Measurements from ENCODE around the gene RNU1-3.
"Not testable (repeated sequence)": the region's sequence is repeated elsewhere in the genome, so short reads cannot be mapped to it uniquely, and the experiment has no call there.

Gene RNU1-3

GRCh38 chr1:16666502-16667413 lies at the start of gene RNU1-3:
TSS of gene RNU1-3 (minus strand) at chr1:16666948.
- not testable (repeated sequence) for DNase-seq

GRCh38 chr1:16713480-16713879 lies 46.7 kb upstream of the RNU1-3 start:
- DNase-seq: not testable (repeated sequence)

GRCh38 chr1:16712984-16713383 lies 46.2 kb upstream of the RNU1-3 start:
- DNase-seq: not testable (repeated sequence)

GRCh38 chr1:16712582-16712981 lies 45.8 kb upstream of the RNU1-3 start:
- not testable (repeated sequence) for DNase-seq

GRCh38 chr1:16712131-16712530 lies 45.4 kb upstream of the RNU1-3 start:
- not testable (repeated sequence) for DNase-seq

GRCh38 chr1:16710618-16711017 lies 43.9 kb upstream of the RNU1-3 start:
- DNase-seq: not testable (repeated sequence)

- peak; percentile 87 for DNase-seq
Observed at GRCh38 chr1:16709659-16710087, 42.9 kb upstream of the RNU1-3 start.

GRCh38 chr1:16708704-16709103 lies 42.0 kb upstream of the RNU1-3 start:
- DNase-seq: not testable (repeated sequence)

- DNase-seq: not testable (repeated sequence)
Observed at GRCh38 chr1:16707130-16708093, 40.7 kb upstream of the RNU1-3 start.

- DNase-seq: not testable (repeated sequence)
Observed at GRCh38 chr1:16706302-16706701, 39.6 kb upstream of the RNU1-3 start.

GRCh38 chr1:16704502-16705100 lies 37.9 kb upstream of the RNU1-3 start:
- DNase-seq: not testable (repeated sequence)

- DNase-seq: not testable (repeated sequence)
Observed at GRCh38 chr1:16704076-16704475, 37.3 kb upstream of the RNU1-3 start.

- DNase-seq: peak; percentile 31
Observed at GRCh38 chr1:16703602-16704001, 36.9 kb upstream of the RNU1-3 start.

GRCh38 chr1:16703141-16703540 lies 36.4 kb upstream of the RNU1-3 start:
- not testable (repeated sequence) for DNase-seq

- not testable (repeated sequence) for DNase-seq
Observed at GRCh38 chr1:16702280-16702679, 35.5 kb upstream of the RNU1-3 start.

- not testable (repeated sequence) for DNase-seq
Observed at GRCh38 chr1:16701189-16701588, 34.4 kb upstream of the RNU1-3 start.

- not testable (repeated sequence) for DNase-seq
Observed at GRCh38 chr1:16700138-16700895, 33.6 kb upstream of the RNU1-3 start.

- not testable (repeated sequence) for DNase-seq
Observed at GRCh38 chr1:16699440-16699839, 32.7 kb upstream of the RNU1-3 start.

- DNase-seq: not testable (repeated sequence)
Observed at GRCh38 chr1:16697152-16697551, 30.4 kb upstream of the RNU1-3 start.

- DNase-seq: not testable (repeated sequence)
Observed at GRCh38 chr1:16696507-16697150, 29.9 kb upstream of the RNU1-3 start.

GRCh38 chr1:16694308-16694702 lies 27.6 kb upstream of the RNU1-3 start:
- DNase-seq: not testable (repeated sequence)

Measured in NCI-H2171 treated with DMSO at 0.1 percent for 48 hours (cell line).